NOMO-1 (cell line): Measurements from ENCODE around the gene ATP11B.
A peak's percentile ranks its signal among the peaks of the same experiment; 100 is the strongest.
"Not testable (repeated sequence)": the region's sequence is repeated elsewhere in the genome, so short reads cannot be mapped to it uniquely, and the experiment has no call there.

ENCODE experiments used
- DNase-seq, 2 experiments: peaks; one replicate each; lab custom pipeline; 2025; ENCODE audit not compliant: unreplicated experiment in 2 of 2; lab: John Stamatoyannopoulos, UW

Gene ATP11B

GRCh38 chr3:182824957-182825356 is 31.7 kb downstream of the ATP11B start:
- DNase-seq: no peak

- no peak for DNase-seq
These were observed 36.6 kb downstream of the ATP11B start for GRCh38 chr3:182829761-182830405.

- DNase-seq: peak; percentile 3 to 30
These were observed 44.7 kb downstream of the ATP11B start for GRCh38 chr3:182837855-182838454.

GRCh38 chr3:182843478-182843877 is 50.2 kb downstream of the ATP11B start:
- DNase-seq: no peak

- no peak for DNase-seq
These were observed 55.6 kb downstream of the ATP11B start for GRCh38 chr3:182848906-182849305.

- DNase-seq: no peak
These were observed 61.8 kb downstream of the ATP11B start for GRCh38 chr3:182855076-182855475.

- DNase-seq: no peak
These were observed 68.0 kb downstream of the ATP11B start for GRCh38 chr3:182861348-182861747.

GRCh38 chr3:182862159-182862860 is 69.0 kb downstream of the ATP11B start:
- no peak for DNase-seq

- no peak for DNase-seq
These were observed 75.8 kb downstream of the ATP11B start for GRCh38 chr3:182869059-182869458.

- DNase-seq: not testable (repeated sequence)
These were observed 77.6 kb downstream of the ATP11B start for GRCh38 chr3:182870917-182871316.

- no peak for DNase-seq
These were observed 85.8 kb downstream of the ATP11B start for GRCh38 chr3:182879031-182879611.

- DNase-seq: no peak
These were observed 93.2 kb downstream of the ATP11B start for GRCh38 chr3:182886497-182886896.

GRCh38 chr3:182889948-182890629 is 96.8 kb downstream of the ATP11B start:
- DNase-seq: no peak

GRCh38 chr3:182891364-182891763 is 98.1 kb downstream of the ATP11B start:
- DNase-seq: no peak

GRCh38 chr3:182892226-182892625 is 98.9 kb downstream of the ATP11B start:
- no peak for DNase-seq

- no peak for DNase-seq
These were observed 102.3 kb downstream of the ATP11B start for GRCh38 chr3:182895513-182896112.

- DNase-seq: no peak
These were observed 103.2 kb downstream of the ATP11B start for GRCh38 chr3:182896553-182896952.

GRCh38 chr3:182902236-182902635 is 108.9 kb downstream of the ATP11B start:
- DNase-seq: no peak

- no peak for DNase-seq
These were observed 110.9 kb downstream of the ATP11B start for GRCh38 chr3:182904164-182904563.

- no peak for DNase-seq
These were observed 112.3 kb downstream of the ATP11B start for GRCh38 chr3:182905623-182906022.

GRCh38 chr3:182906036-182906435 is 112.7 kb downstream of the ATP11B start:
- DNase-seq: no peak
